SK-N-SH (cell line): ENCODE measurements around the gene KLHL2. TPM values are rescaled to one million over a fixed set of nuclear protein-coding genes. Genes with fewer than 3 reads are reported as not detected.

Source experiments
- CTCF ChIA-PET: fragments of 300-600, 350-600 bp; formaldehyde crosslinking; extraction: SDS; loops from one replicate; lab custom pipeline; 2021; lab: Yijun Ruan, JAX
- POLR2A ChIA-PET: fragments of 350-600 bp; sonication (Branson Sonifier 250); formaldehyde crosslinking; extraction: SDS; loops from one replicate; lab custom pipeline; 2020; ENCODE audit warnings: antibody characterized with exemption, inconsistent platforms; lab: Yijun Ruan, JAX
- DNase-seq: peaks from one replicate; pipeline ENCODE4 v3.0.0; 2012
- H2AFZ ChIP-seq: fragments of 200-600 bp; sonication (generic); 2 replicates; pipeline ENCODE4 v1.8.1; 2016; ENCODE audit warnings: antibody characterized with exemption, mild to moderate bottlenecking, low read depth
- H3F3A ChIP-seq: fragments of 200-600 bp; sonication (generic); replicated peaks from 2 replicates; pipeline ENCODE3; 2016; ENCODE audit warnings: antibody characterized with exemption, mild to moderate bottlenecking; ENCODE audit not compliant: insufficient read depth
- H3K27ac ChIP-seq, 2 experiments: fragments of 200-500 bp in 1 of 2; fragments of 200-600 bp in 1 of 2; sonication (Bioruptor generic) in 1 of 2; sonication (generic), shearing (Covaris generic) in 1 of 2; 2 replicates each; pipeline versions ENCODE4 v1.5.1 to v1.6.1; 2014 to 2016; ENCODE audit warnings: low read depth in 2 of 2, inconsistent platforms in 1 of 2, low read length in 1 of 2, mild to moderate bottlenecking in 1 of 2, mixed read lengths in 1 of 2
- H3K27me3 ChIP-seq: fragments of 200-600 bp; sonication (generic), shearing (Covaris generic); 2 replicates; pipeline ENCODE4 v1.6.1; 2016; ENCODE audit warnings: mixed run types; ENCODE audit not compliant: insufficient read depth
- H3K36me3 ChIP-seq, 2 experiments: fragments of 200-500 bp in 1 of 2; fragments of 200-600 bp in 1 of 2; sonication (Bioruptor generic) in 1 of 2; sonication (generic) in 1 of 2; replicated peaks in 1 of 2; 2 replicates each; pipeline versions ENCODE3 to v1.5.1; 2014 to 2016; ENCODE audit warnings: low read length in 1 of 2, mild to moderate bottlenecking in 1 of 2; ENCODE audit not compliant: insufficient read depth in 2 of 2, control insufficient read depth in 1 of 2
- H3K4me1 ChIP-seq, 2 experiments: fragments of 200-500 bp in 1 of 2; fragments of 200-600 bp in 1 of 2; sonication (Bioruptor generic) in 1 of 2; sonication (generic), shearing (Covaris generic) in 1 of 2; 2 replicates each; pipeline versions ENCODE4 v1.5.1 to v1.6.1; 2014 to 2016; ENCODE audit warnings: low read depth in 1 of 2, low read length in 1 of 2, mixed run types in 1 of 2; ENCODE audit not compliant: insufficient read depth in 2 of 2, control insufficient read depth in 1 of 2
- H3K4me2 ChIP-seq: fragments of 200-600 bp; sonication (generic), shearing (Covaris generic); 2 replicates; pipeline ENCODE4 v1.6.1; 2017; ENCODE audit warnings: mixed run types
- H3K4me3 ChIP-seq, 2 experiments: fragments of 200-500 bp in 1 of 2; fragments of 200-600 bp in 1 of 2; sonication (Bioruptor generic) in 1 of 2; sonication (generic), shearing (Covaris generic) in 1 of 2; 2 replicates each; pipeline versions ENCODE4 v1.5.1 to v1.8.1; 2014 to 2016; ENCODE audit warnings: low read depth in 2 of 2, inconsistent platforms in 1 of 2, low read length in 1 of 2, mild to moderate bottlenecking in 1 of 2, mixed read lengths in 1 of 2, moderate library complexity in 1 of 2
- H3K79me2 ChIP-seq: fragments of 200-600 bp; sonication (generic); 2 replicates; pipeline ENCODE4 v1.8.1; 2017; ENCODE audit warnings: mild to moderate bottlenecking; ENCODE audit not compliant: insufficient read depth
- H3K9ac ChIP-seq: fragments of 200-600 bp; sonication (generic); 2 replicates; pipeline ENCODE4 v1.6.1; 2017; ENCODE audit warnings: mixed run types
- H3K9me2 ChIP-seq: fragments of 200-600 bp; sonication (generic); 2 replicates; pipeline ENCODE4 v1.6.1; 2017; ENCODE audit warnings: mixed run types
- H3K9me3 ChIP-seq: fragments of 200-600 bp; sonication (generic); 2 replicates; pipeline ENCODE4 v1.6.1; 2017; ENCODE audit warnings: mixed run types, mild to moderate bottlenecking, moderate library complexity
- H4K20me1 ChIP-seq: fragments of 200-600 bp; sonication (generic); 2 replicates; pipeline ENCODE4 v1.6.1; 2017; ENCODE audit warnings: mild to moderate bottlenecking, mixed run types; ENCODE audit not compliant: insufficient read depth
- CTCF ChIP-seq: fragments of 200-600 bp; sonication (generic); IDR thresholded peaks from 2 replicates; pipeline ENCODE4 v1.6.1; 2017; ENCODE audit warnings: antibody characterized with exemption, mild to moderate bottlenecking, moderate library complexity
- EP300 ChIP-seq, 2 experiments: IDR thresholded peaks; 2 replicates each; pipeline versions ENCODE4 v1.4.0 to v1.6.1; 2012; ENCODE audit warnings: borderline replicate concordance in 1 of 2, low read depth in 1 of 2, low read length in 1 of 2
- EZH2phosphoT487 ChIP-seq: fragments of 200-600 bp; sonication (generic); IDR thresholded peaks from 2 replicates; pipeline ENCODE4 v1.6.1; 2017; ENCODE audit warnings: low read depth, mixed run types, mild to moderate bottlenecking, antibody characterized with exemption, moderate library complexity, borderline replicate concordance
- FOSL2 ChIP-seq: IDR thresholded peaks from 2 replicates; pipeline ENCODE4 v1.4.0; 2012; ENCODE audit warnings: low read depth, mild to moderate bottlenecking, moderate library complexity, borderline replicate concordance
- GABPA ChIP-seq: IDR thresholded peaks from 2 replicates; pipeline ENCODE4 v1.4.0; 2012; ENCODE audit warnings: low read depth, mild to moderate bottlenecking
- RCOR1 ChIP-seq: fragments of 150-350 bp; IDR thresholded peaks from 2 replicates; pipeline ENCODE4 v1.6.1; 2017; ENCODE audit warnings: antibody characterized with exemption, low read length
- SIN3A ChIP-seq: IDR thresholded peaks from 2 replicates; pipeline ENCODE4 v1.6.1; 2012; ENCODE audit warnings: low read depth, mild to moderate bottlenecking, low read length, moderate library complexity, borderline replicate concordance
- SMC3 ChIP-seq: IDR thresholded peaks from 2 replicates; pipeline ENCODE4 v1.6.1; 2012; ENCODE audit warnings: low read depth, low read length, improper control_type of control experiment
- TCF12 ChIP-seq: IDR thresholded peaks from 2 replicates; pipeline ENCODE4 v1.4.0; 2012
- TEAD4 ChIP-seq: IDR thresholded peaks from 2 replicates; pipeline ENCODE4 v1.4.0; 2012; ENCODE audit warnings: mild to moderate bottlenecking, borderline replicate concordance; ENCODE audit not compliant: insufficient read depth
- USF1 ChIP-seq: IDR thresholded peaks from 2 replicates; pipeline ENCODE4 v1.4.0; 2012; ENCODE audit warnings: low read depth, borderline replicate concordance
- USF2 ChIP-seq: fragments of 150-350 bp; IDR thresholded peaks from 2 replicates; pipeline ENCODE4 v1.6.1; 2017; ENCODE audit warnings: antibody characterized with exemption, low read length, low read depth, borderline replicate concordance
- WGBS: methylation state at CpG from one replicate; pipeline ENCODE4 v1.1.6; 2017; ENCODE audit warnings: low lambda C conversion rate; 5-methylcytosine and 5-hydroxymethylcytosine counted together
- polyA plus RNA-seq, 3 experiments: library from polyadenylated mRNA; depleted of rRNA; stranded (reverse); fragments of >200 nt; gene quantifications; 2 replicates each; pipeline ENCODE4 v1.2.3, GENCODE V29; 2012
- TF ChIP-seq, protein P1 (sequence below): IDR thresholded peaks from 2 replicates; pipeline ENCODE4 v1.4.0; 2012; ENCODE audit warnings: low read depth, borderline replicate concordance
- TF ChIP-seq, protein P2 (sequence below): fragments of 150-350 bp; IDR thresholded peaks from 2 replicates; pipeline ENCODE4 v1.6.1; 2016; ENCODE audit warnings: mild to moderate bottlenecking, low read depth, low read length

Gene KLHL2
- polyA plus RNA-seq, 1 of the 3 experiments (the other 2 are of a cell fraction) = 25.0 TPM

DNA sequence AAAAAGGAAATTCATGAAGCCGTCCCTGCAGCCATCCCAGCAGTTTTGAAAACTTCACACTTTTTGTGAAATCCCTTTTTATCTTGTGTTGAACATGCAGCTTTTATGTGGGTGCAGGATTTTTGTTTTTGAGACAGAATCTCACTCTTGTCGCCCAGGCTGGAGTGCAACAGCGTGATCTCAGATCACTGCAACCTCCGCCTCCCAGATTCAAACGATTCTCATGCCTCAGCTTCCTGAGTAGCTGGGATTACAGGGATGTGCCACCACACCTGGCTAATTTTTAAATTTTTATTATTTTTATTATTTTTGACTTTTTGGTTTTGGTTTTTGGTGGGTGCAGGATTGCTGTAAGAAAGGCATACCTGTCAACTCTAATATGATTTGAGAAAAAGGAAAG lies 112.1 kb downstream of the KLHL2 start:
- Histone ChIP-seq H3K36me3 (peaks cover 22 to 71% of the 10 kb centered on the region in 2 experiments), H3K9ac (no peak overlapping the region), H3K27ac (no peak overlapping the region), H3K79me2 (no peaks in the 10 kb centered on the region), H3K4me2 (no peak overlapping the region), H3F3A (no peaks in the 10 kb centered on the region), H3K4me1 (no peaks in the 10 kb centered on the region), H3K9me3 (no peaks in the 10 kb centered on the region), H2AFZ (no peak overlapping the region), H4K20me1 (no peaks in the 10 kb centered on the region), H3K27me3 (no peaks in the 10 kb centered on the region), H3K4me3 (no peak overlapping the region), H3K9me2 (no peaks in the 10 kb centered on the region)
- CTCF ChIA-PET = interaction anchor here (1.9 kb wide), 1 partner anchor 189 kb away, joined by 6 read pairs; no protein-coding TSS in a partner anchor
- DNase-seq = no peak
- 93% methylated on average over 5 of the region's 5 CpGs for WGBS
- POLR2A ChIA-PET = no interaction called here
- no peak for TF ChIP-seq EZH2phosphoT487
- no peak for TF ChIP-seq EP300 (IDR thresholded peaks at IDR 0.05; ENCODE audit: borderline replicate concordance in 1 of 2, low read depth in 1 of 2, low read length in 1 of 2)
- TF ChIP-seq GABPA = no peak
- no peak for TF ChIP-seq SIN3A
- TF ChIP-seq, protein P1, sequence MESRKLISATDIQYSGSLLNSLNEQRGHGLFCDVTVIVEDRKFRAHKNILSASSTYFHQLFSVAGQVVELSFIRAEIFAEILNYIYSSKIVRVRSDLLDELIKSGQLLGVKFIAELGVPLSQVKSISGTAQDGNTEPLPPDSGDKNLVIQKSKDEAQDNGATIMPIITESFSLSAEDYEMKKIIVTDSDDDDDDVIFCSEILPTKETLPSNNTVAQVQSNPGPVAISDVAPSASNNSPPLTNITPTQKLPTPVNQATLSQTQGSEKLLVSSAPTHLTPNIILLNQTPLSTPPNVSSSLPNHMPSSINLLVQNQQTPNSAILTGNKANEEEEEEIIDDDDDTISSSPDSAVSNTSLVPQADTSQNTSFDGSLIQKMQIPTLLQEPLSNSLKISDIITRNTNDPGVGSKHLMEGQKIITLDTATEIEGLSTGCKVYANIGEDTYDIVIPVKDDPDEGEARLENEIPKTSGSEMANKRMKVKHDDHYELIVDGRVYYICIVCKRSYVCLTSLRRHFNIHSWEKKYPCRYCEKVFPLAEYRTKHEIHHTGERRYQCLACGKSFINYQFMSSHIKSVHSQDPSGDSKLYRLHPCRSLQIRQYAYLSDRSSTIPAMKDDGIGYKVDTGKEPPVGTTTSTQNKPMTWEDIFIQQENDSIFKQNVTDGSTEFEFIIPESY = no peak
- no peak for TF ChIP-seq USF2
- no peak for TF ChIP-seq SMC3
- no peak for TF ChIP-seq TCF12
- no peak for TF ChIP-seq TEAD4
- TF ChIP-seq, protein P2, sequence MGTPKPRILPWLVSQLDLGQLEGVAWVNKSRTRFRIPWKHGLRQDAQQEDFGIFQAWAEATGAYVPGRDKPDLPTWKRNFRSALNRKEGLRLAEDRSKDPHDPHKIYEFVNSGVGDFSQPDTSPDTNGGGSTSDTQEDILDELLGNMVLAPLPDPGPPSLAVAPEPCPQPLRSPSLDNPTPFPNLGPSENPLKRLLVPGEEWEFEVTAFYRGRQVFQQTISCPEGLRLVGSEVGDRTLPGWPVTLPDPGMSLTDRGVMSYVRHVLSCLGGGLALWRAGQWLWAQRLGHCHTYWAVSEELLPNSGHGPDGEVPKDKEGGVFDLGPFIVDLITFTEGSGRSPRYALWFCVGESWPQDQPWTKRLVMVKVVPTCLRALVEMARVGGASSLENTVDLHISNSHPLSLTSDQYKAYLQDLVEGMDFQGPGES = no peak

- Histone ChIP-seq H3F3A (peaks cover 8% of the 10 kb centered on the region), H2AFZ (no peak overlapping the region), H3K9me2 (no peaks in the 10 kb centered on the region), H3K9me3 (no peaks in the 10 kb centered on the region), H3K4me2 (no peak overlapping the region), H3K79me2 (peaks cover 16% of the 10 kb centered on the region), H4K20me1 (no peaks in the 10 kb centered on the region), H3K36me3 (peaks cover 20 to 41% of the 10 kb centered on the region in 2 experiments), H3K27me3 (no peaks in the 10 kb centered on the region), H3K27ac (no peak overlapping the region), H3K9ac (no peak overlapping the region), H3K4me1 (peaks cover 6 to 15% of the 10 kb centered on the region in 2 experiments; a peak in 3 of 4 replicates), H3K4me3 (no peak overlapping the region)
- ChIA-PET POLR2A (no interaction called here), CTCF (interaction anchor here (1.9 kb wide), 1 partner anchor 193 kb away, joined by 6 read pairs; no protein-coding TSS in a partner anchor)
- WGBS = 96% methylated on average over 7 of the region's 7 CpGs
- no peak for DNase-seq
- TF ChIP-seq FOSL2 (no peak), CTCF (no peak), USF1 (no peak), RCOR1 (no peak), EP300 (IDR thresholded peaks at IDR 0.05; ENCODE audit: borderline replicate concordance in 1 of 2, low read depth in 1 of 2, low read length in 1 of 2) (no peak)
- TF ChIP-seq, protein P2 = no peak
- TF ChIP-seq, protein P1 = no peak
Observed at GRCh38 chr4:165324236-165324917, 117.0 kb downstream of the KLHL2 start.
